ENCODE measurements around the gene LPP.
A peak's percentile ranks its signal among the peaks of the same experiment; 100 is the strongest.

The LPP gene

DNA sequence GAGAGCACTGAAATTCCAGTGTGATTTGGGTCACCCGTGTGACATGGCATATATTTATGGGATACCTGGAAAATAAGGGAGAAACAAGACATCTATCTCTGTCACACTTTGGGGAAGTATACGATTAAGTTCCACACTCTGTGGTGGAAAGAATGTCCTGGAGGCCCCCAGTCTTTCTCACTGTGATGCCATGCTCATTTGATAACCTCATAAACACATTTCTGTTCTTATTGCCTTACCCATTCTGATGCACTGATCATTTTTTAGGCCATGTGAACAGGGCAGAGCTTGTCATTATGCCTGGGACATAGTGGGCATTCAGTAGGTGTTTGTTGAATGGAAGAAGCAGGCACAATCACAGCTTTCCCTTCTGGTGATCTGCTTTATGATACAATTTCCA, 668.5 kb downstream of the LPP start:
- no peak for DNase-seq

DNA sequence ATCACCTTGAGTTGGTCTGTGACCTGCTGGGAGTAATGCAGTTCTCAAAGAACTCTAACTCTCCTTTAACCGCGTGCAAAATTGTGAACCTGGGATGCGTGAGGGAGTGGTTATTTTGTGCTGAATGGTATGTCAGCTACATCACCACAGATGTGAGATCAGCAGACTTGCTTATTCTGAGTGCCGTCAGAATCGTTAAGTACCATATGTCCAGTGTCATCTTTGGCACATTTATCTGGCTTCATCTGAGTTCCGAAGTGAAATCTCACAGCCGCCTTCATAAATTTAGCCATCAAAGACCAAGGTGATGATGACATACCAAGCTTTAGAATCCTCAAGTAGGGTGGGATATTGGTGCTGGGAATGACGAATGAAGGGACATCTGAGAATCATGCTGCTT, 670.6 kb downstream of the LPP start:
- no peak for DNase-seq

GRCh38 chr3:188825901-188826300, 671.9 kb downstream of the LPP start:
- no peak for DNase-seq

DNA sequence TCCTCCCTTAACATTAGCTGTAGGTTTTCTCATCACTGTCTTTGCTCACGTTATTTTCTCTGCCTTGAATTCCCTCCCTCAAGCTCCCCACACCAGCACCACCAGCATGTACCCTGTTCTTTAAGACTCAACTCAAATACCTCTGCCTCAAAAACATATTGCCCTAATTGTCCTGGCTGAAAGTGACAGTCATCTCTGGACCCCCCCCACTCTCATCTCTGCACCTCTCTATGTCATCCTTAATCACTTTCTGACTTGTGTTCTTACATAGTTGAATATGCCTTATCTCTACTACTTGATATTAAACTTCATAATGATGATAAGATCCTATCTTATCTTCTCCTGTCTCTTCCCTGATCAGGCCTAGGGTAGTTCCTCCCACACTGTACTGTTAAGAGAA, 672.6 kb downstream of the LPP start:
- DNase-seq: no peak

GRCh38 chr3:188827103-188827502, 673.1 kb downstream of the LPP start:
- DNase-seq: no peak

- no peak for DNase-seq
These were observed 673.6 kb downstream of the LPP start for GRCh38 chr3:188827576-188827975.

- no peak for DNase-seq
These were observed 675.2 kb downstream of the LPP start for GRCh38 chr3:188829130-188829529.

DNA sequence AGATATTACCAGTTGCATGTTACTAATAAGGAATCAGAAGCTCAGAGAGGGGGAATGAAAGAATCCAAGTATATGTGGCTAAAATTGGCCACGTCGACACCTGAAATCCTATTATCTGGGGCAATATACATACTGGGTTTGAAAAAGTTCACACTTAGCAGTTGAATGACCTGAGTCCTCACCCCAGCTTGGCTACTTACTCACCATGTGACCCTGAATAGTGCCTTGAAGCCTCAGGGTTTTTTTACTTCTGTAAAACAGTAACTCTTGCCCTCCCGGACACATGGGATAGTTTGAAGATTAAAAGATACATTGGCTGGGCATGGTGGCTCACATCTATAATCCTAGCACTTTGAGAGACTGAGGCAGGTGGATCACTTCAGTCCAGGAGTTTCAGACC, 675.6 kb downstream of the LPP start:
- DNase-seq: no peak

DNA sequence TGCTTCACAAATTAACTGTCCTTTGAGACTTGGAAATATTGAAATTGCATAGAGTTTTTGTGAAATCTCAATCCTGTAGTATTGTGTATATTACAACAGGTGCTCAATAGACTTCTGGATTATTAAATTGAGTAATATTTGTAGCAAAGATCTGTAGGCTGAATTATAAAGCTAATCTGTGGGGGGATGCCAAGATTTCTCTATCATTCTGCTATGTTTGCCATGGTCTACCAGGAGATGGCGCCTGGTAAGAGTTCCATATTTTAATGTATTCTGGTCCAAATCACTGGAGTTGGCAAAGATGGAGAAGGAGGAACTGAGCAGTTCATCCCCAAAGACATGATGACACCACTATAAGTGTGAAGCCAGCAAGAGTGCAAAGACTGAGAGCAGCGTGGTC, 676.9 kb downstream of the LPP start:
- no peak for DNase-seq

DNA sequence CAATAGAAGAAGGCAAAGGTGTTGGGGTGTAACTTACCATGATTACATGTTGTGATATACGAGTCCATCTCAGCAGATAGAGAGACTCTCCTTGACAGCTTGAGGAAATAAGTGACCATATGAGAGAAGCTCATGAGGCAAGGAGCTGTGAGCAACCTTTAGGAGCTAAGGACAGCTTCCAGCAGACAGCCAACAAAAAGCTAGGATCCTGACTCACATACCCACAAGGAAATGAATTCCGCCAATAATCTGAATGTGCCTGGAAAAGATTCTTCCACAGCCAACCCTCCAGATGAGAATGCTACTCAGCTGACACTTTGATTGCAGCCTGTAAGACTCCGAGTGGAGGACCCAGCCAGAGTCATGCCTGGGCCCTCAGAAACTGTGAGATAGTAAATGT, 678.2 kb downstream of the LPP start:
- DNase-seq: no peak

DNA sequence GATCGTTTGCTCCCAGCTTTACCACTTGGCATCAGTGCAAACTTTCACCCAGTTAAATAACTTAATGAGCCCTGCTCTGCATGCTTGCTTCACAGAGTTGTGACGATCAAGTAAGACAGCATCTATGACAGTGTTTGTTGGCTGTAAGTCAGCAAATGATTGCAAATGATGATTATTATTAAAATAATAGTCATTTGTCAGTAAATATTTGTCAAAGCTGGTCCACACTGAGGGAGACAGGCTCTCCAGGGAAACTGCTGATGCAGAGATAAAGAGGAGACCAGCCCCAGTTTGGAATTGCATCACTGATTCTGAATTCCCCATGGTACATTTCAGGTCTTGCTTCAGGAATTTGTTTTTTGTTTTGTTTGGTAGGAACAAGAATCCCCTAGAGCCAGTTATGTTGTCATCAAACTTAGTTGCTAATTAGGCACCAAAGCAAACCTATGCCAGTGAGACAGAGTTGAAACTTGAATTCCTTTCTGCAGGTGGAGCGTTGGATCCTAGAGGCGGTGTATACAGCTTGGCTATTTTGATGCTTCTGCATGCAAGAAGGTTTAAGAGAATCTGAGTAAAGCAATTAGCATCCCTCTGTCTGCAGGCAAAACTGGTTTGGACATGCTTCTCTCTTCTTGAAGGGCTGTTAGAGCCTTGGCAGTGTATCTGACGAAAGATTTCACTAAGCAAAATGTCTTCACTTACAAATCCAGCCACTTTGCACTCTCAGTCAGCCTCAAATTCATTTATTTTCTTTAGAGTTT, 679.2 kb downstream of the LPP start:
- DNase-seq: no peak

- no peak for DNase-seq
These were observed 680.4 kb downstream of the LPP start for GRCh38 chr3:188834349-188834748.

GRCh38 chr3:188839187-188839695, 685.3 kb downstream of the LPP start:
- DNase-seq: no peak

DNA sequence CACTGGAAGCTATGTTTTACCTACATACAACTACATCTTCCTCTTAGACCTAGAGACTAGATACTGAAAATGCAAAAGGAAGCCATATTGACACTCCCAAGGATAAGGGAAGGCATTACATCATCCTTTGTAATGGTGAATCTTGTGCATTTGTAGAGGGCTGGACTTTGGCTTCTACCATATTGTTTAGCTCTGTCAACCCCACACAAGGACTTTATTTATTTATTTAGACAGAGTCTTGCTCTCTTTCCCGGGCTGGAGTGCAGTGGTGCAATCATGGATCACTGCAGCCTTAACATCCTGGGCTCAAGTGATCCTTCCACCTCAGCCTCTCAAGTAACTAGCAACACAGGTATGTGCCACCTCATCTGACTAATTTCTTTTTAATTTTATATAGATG, 686.3 kb downstream of the LPP start:
- DNase-seq: no peak

- no peak for DNase-seq
These were observed 687.9 kb downstream of the LPP start for GRCh38 chr3:188841906-188842305.

DNA sequence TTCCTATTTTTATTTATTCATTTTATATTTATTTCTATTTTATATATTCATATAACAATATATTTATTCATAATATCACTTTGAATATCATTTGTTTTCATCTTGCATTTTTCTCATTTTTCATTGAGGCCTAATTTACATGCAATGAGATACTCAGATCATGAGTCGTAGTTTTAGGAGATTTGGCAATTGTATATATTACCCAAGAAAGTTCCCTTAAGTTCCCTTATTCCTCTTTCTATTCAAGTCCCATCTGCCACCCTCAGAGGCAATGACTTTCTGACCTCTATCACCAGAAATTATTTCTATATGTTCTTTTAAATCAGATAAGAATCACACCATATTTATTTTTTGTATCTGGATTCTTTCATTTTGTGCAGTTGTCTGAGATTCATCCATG, 688.7 kb downstream of the LPP start:
- DNase-seq: peak; percentile 64

GRCh38 chr3:188844096-188844495, 690.1 kb downstream of the LPP start:
- no peak for DNase-seq

GRCh38 chr3:188845514-188845913, 691.6 kb downstream of the LPP start:
- DNase-seq: no peak

DNA sequence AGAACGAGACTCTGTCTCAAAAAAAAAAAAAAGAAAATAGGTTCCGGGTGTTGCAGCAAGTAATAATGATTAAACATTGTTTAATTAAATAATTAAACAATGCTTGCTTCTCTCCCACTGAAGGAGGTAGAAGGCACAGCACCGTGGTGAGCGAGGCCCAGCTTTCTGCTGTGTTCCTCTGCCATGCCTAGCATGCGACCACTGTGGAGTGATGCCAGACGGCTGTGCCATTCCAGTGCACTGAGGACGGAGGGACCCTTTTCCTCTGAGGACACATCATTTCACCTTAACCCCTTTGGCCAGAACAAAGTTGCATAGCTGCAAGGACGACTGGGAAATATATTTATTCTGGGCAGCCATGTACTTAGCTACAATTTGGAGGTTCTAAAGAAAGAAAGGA, 695.0 kb downstream of the LPP start:
- no peak for DNase-seq

DNA sequence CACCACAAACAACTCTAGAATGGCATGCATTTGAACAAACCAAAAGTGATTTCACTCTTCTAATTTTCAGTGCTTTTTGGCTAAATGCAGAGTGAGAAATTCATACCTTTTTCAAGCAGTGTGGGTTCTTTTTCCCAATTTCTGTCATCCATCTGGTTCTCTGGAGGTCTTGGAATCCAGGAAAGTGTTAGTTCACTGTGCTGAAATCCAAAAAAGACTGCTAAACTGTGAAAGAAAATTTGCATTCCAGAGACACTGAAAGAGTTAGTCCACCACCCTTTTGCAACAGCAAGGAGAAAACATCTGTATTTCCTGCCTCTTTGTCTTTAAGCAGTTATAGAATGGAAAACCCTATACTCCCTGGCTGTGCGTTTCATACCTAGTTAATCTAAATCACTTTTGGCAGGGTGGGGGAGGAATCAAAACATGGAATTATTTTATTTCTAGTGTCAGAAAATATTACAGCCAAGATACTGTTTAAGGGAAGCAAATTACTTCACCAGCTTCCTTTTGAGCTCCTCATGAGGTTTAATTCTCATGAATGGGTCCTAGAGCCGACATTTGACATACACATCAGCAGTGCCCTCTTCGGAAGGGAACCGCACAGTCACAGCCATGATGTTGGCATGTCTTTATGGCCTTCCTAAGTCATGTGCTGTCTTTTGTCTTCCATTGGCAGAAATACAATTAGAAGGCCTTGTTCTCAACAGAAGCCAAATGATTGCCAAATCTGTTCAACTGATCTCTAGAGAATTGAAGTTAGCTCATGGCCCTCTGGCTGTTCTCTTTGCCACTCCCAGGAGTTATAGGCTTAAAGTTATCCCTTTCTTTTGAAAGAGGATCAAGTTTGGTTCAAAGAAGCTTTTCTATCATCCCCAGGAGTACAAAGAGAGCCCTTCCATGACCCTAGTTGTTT, 700.2 kb downstream of the LPP start:
- DNase-seq: peak; percentile 53

DNA sequence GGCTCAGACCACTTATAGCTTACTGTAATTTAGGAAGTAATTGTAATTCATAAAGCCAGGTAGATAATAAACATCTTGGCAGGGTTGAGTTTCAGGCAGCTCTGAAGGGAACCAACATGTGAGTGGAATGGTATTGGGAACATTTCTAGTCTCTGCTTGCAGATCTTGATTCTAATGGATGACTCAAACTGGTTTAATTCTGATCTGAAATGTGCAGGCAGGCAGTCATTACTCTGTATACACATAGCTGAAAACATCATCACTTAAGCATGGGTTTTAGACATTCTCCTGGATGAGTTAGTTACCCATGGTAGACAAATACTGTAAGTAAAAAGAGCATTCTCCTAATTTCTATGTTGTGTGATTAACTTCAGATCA, 700.8 kb downstream of the LPP start:
- DNase-seq: peak; percentile 63

DNA sequence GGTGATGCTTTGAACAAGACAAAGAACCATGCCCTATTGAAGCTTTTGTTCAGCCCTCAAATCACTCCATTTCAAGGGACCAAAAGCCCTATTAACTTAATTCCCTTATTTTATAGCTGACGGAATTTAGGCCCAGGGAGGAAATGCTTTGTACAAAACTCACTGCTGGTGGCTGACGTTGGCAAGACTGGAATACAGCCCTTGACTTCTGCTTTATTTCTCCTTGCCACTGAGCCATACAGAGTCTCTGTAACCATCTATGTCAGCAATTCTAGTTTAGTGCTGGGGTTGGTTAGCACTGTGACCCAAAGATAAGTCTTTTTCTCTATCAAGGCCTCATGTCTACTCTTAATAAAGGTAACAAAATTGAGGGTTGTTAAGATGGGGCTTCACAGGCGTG, 701.7 kb downstream of the LPP start:
- no peak for DNase-seq

DNA sequence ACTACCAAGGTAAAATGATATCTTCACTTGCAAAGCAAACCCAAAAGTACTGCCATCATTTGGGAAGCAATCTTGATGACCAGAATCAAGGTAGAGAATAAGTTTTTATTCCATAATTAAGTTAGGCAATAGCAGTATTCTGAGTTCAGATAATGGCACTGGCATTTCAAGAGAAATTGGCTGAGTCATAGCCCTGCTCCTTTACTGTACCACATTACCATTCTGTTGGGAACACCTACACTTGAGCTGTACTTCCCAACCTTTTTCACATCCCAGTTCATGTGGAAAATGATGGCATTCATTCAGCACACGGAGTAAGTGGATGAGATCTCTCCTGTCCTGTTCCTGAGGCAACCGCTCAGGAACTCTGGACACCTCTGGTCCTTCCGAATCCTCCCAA, 706.2 kb downstream of the LPP start:
- DNase-seq: no peak

All from fibroblast of skin of back (primary cell).